Measurements from ENCODE around the gene ARF5.

ARF5 gene

DNA sequence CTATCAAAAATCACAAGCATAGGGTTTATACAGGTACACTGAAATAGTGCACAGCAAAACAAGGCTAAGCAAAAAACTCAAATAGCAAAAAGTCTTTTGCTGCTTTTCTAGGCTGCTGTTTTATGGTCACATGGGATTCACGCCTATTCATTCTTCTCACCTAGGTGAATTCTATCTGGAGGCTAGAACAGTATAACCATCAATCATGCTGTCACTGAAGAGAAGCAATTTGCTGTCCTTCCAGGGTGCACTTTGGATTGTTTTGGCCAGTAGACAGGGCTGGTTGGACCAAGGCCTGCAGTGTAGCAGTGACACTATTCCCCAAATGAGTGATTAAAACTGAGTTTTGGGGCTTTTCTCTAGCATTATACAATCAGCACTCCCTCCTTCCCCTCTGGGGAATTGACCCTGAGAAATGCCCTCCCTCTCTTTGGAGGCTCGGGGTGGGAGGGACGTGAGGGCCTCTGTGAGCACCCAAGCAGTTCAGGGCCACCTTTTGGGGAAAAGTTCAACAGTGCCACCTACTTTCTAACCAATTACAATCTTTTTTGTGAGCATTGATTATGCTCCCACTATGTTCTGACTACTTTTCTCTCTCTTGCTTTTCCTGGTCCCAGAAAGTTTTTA is 47.6 kb downstream of the ARF5 start:
- H3K27me3 Mint-ChIP-seq: peaks cover 63 to 70% of the 10 kb centered on the region in 2 donors
- ATAC-seq (replicated peaks): no peak
- no peak for DNase-seq
- H3K27ac Mint-ChIP-seq: no peak overlapping the region
- H3K4me3 Mint-ChIP-seq: no peak overlapping the region
- H3K9me3 Mint-ChIP-seq: no peaks in the 10 kb centered on the region
- H3K36me3 Mint-ChIP-seq: no peaks in the 10 kb centered on the region
- peaks cover 0 to 2% of the 10 kb centered on the region in 2 donors for H3K4me1 Mint-ChIP-seq

DNA sequence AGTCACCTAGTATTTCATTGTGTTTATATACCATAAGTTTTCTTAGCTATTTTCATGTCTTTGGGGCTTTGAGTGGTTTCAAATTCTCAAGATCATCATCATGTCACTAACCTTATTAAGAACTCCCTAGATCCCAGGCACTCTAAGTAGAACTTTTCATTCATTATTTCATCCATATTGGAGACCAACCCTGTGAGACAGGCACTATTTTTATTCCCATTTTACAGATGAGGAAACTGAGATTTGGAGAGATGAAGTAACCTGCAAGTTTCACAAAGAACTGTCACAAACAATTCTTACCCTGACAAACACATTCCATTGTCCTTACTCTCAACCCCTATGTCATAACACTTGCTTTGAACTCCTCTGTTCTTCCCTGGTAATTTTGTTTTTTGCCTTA is 50.0 kb downstream of the ARF5 start:
- Mint-ChIP-seq H3K36me3 (no peaks in the 10 kb centered on the region), H3K4me3 (no peak overlapping the region), H3K27ac (no peak overlapping the region), H3K27me3 (peaks cover 49% of the 10 kb centered on the region in 2 donors), H3K4me1 (peaks cover 0 to 2% of the 10 kb centered on the region in 2 donors), H3K9me3 (no peaks in the 10 kb centered on the region)
- DNase-seq (no peak), ATAC-seq (replicated peaks) (no peak)
